GM21515 (cell line): ENCODE measurements around the gene RORB.

Source experiments
- ATAC-seq: cut with Tn5 transposase; IDR thresholded peaks from one replicate; pipeline ENCODE4 v1.9.1; 2021; ENCODE audit not compliant: unreplicated experiment

Gene RORB

DNA sequence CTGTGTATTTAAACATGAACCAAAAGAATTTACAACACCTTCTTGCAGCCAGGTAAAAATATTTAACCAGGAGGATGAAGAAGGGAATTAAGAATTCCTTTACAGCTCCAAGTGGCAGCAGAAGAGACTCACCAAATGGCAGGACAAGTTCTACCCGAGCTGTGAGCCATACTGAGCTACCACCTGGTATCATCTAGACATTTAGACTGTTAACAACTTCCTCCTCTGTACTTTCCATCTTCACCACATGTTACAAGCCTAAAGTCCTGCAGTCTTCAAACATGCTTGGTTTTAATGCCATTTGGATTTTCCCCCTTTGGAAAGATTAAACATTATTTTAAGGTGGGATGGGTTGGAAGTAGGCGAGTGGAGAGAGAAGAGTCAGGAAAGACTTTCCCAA, 200.4 kb downstream of the RORB start:
- no peak for ATAC-seq

DNA sequence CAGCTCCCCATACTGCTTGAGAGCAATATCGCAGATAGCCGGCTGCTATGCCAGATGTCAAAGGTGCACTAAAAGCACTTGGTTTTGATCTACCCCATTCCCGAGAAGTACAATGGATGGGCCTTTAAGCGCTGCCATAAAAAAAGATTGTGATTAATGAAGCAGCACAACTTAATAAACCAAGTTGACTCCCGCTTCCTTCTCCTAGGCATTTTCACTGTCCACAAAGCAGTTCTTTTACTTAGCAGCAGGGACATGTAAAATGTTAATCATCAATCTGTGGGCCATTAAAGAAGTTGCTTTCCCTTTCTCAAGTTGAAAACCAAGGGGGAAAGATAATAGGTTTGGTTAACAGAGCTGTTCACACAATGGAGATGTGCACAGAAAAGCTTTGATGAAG, 214.2 kb downstream of the RORB start:
- no peak for ATAC-seq

DNA sequence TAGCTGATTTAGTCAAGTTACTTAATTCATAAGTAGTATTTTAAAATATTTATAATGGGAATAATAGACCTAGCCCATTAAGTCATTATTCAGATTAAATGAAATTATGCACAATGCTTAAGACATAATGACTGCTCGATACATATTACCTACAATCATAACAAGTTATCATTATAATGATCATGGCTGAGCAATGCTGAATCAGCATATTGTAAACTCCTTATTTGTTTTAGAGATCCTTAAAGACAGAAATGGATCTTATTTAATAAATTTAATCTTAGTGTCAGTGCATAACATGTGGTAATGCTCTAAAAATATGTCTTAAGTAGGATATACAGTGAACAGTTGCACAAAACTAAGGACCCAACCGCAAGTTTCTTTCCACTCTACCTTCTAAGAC, 221.6 kb downstream of the RORB start:
- ATAC-seq = no peak

DNA sequence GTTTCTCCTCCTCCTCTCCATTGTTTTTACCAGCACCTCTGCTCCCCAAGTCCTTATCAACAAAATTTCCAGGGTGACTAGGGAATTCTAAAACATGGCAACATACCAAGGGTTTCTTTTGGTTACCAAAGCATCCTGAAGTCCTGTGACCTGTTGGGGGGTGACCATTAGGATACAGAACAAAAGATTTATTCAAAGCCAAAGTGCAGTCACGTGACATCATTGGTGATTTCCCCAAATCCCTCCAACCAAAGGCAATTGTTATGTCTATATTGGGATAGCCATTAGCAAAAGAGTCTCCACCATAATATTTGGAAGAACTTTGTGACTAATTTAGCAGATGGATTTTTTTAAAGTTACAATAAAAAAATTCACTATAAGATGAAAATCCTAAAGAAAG, 222.2 kb downstream of the RORB start:
- ATAC-seq = no peak

DNA sequence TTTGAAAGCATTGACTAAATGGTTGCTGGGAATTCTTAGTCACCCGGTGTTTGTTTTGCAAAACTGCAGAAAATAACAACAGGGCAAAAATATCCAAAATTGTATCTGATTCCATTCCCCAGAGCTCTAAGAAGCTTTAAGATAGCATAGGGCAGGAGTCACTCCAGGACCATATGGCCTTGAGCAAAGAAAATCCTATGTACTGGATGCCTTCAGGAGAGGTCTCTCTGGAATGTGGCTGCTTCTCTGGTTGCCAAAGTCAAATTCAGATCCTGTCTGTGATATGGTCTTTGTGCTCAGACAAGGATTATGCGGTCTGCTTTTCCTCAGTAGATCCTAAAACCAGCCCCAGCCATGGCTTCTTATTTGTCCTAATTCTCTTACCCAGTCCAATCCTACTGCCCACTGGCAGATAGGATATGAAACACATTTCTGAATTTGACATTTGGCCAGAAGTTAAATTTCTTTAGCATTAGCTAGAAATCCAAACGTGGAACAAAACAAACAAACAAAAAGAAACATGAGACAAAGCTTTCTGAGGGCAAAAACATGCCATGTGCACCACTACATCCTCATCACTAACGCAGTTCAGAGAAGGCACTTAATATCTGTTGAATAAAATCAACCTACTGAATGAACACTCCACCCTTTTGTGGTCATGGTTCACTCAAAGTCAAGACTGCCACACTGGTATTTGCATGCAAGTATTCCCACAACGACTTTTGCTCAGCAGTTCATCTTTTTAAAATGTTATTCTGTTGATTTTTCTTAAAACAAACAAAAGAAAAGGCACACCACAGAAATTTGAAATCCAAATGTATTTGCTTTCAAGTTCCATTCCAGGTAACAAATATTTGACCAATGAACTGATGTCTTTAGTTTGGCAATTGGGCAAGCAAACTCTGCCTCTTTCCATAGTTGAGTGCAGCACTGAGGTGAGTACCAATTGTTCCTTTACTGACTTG, 224.8 kb downstream of the RORB start:
- no peak for ATAC-seq

DNA sequence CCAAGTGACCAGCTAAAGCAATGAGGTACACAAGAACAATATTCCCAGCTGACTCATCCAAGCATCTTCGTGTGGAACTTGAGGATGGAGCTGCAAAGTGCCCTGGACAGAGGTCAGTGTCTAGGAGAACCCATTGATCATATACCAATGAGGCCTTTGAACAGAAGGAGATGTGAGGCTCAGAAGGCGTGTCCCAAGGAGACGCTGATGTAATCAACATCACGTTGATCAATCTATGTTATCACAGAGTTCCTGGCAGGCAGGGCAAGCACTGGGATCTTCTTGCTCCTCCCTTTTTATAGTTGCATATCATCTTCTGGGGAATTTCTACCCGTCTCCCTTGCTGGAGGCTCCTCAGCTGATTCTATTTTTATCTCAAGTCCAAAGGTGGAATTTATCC, 227.2 kb downstream of the RORB start:
- ATAC-seq = no peak

DNA sequence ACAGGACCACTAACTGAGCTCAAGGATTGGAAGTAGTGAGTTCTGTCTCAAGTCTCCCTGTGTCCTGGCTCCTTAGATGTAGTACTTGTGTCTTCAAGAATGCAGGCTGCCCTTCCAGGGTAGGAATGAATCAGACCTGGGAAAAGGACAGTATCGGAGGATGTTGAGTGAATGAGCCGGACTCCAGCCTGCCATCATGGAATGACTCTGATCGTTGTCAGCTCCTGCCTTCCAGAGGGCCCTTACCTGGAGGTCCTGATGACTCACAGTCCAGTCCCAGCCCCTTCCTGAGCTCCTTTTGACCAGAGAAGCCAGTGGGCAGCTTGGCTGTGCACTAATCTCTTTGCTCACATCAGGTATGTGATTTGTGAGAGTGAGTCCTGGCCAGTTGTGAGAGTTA, 229.4 kb downstream of the RORB start:
- ATAC-seq = no peak

DNA sequence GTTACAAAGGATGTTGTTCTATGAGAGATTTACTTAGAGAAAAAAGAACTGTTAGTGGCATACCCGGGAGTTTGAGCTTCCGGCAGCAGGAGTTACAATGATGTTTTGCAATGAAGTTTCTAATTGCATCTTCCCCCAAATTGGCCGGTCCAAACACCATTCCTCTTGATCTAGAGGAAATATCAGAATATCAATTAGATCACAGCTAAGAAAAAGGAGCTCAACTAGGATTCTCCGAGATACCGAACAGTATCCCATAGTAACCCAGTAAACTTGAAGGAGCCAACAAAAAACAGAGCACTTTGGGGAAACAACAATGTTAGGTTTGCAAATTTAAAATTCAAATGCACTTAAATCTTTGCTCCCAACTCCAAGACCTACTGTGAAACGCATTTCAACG, 231.0 kb downstream of the RORB start:
- ATAC-seq = no peak

DNA sequence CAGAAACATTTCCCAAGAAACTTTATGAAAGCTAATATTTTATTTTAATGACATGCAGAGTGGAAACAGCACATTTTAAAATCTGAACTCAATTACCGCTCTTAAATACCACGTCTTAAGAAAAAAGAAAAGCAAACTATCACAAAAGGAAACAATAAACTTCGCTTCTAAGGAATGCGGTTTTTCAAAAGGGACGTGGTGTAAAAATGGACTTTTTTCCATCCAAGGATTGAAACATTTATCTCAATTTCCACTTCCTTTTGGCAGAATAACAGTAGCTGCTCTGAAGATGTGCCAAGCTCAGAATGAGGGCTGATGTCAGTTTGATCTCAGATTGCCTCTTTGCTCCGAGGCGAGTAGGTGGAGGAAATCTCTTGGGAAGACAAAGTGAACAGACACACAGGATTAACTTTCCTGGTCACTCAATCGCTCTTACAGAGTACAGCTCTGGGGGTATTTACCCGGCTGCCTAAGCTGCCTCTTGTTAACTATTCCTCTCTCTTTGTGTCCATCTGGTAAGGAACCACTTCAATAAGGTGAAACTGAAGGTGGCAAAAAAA, 232.1 kb downstream of the RORB start:
- ATAC-seq = no peak

DNA sequence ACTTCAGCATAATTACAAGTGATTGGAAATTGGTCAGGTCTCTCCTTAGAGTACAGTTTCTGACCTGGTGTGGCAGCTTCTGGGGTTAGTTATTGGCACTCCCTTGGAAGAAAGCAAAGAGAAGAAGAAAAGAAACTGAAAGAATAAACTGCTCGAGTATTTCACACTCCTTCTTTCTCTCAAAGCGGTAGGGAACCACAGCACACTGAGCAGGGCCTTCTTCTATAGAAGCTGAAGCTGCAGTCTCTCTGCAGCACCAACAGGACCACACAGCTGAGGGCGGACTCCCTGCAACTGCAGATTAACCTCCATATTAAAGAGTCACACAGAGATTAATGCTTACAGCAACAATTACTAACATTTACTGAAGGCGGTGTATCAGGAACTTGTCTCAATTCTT, 238.6 kb downstream of the RORB start:
- no peak for ATAC-seq

DNA sequence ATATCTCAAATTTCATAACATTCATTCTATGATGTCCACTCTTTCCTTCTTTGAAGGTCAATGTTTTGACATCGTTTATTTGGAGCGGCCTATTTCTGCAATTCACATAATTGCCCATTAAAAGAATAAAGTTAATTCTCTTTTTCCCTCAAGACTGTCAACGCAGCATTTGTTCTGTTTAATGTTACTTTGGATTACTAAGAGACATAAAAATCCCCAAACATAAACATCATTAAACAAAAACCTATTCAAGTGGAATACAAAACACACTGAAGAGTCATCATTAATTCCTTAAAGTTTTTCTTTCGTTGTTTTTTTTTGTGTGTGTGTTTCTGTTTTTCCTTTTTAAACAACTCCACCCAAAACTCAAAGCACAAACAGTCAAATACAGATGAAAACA, 239.5 kb downstream of the RORB start:
- no peak for ATAC-seq

DNA sequence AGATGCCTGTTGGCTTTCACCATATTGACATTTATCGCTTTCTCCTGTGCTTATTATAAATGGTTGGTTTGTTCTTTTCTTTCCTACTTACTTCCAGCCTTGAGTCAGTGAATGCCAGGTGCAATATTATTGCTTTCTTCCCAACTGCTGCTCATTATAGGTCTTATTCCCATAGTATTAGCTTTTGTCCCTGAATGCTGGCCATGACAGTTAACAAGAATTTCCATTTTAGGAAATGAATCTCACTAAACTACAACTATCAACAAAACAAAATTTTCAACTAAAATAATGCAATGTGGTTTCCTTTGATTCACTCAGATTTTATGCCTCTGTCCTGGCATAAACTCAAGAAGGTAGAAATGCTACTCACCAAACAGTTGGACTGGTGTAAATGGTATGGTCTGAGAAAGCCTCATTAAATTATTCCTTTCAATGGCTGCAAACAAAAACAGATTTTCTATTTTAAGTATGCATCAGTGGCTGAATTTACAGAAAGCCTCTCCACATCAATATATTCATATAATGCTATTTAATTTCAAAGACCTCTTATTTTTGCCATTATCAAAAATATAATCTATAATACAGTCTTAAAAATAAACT, 245.2 kb downstream of the RORB start:
- no peak for ATAC-seq
